ENCODE data around the gene SELPLG.
"Not testable (repeated sequence)": the region's sequence is repeated elsewhere in the genome, so short reads cannot be mapped to it uniquely, and the experiment has no call there.

The SELPLG gene

GRCh38 chr12:108595711-108596647 is 37.7 kb downstream of the SELPLG start:
- no peak for DNase-seq (ENCODE audit: low spot score)
- in situ Hi-C loops (cut with MboI; ENCODE audit: low pct_unique_long_range_greater_than_20kb, low sequenced_read_pairs, unreplicated experiment): no loop called here
- no peak for TF ChIP-seq CTCF (IDR thresholded peaks at IDR 0.05; ENCODE audit: extremely low read depth, insufficient read depth, missing control alignments)

GRCh38 chr12:108594960-108595710 is 38.6 kb downstream of the SELPLG start:
- in situ Hi-C loops (cut with MboI; ENCODE audit: low pct_unique_long_range_greater_than_20kb, low sequenced_read_pairs, unreplicated experiment): no loop called here
- DNase-seq (ENCODE audit: low spot score): no peak
- no peak for TF ChIP-seq CTCF (IDR thresholded peaks at IDR 0.05; ENCODE audit: extremely low read depth, insufficient read depth, missing control alignments)

GRCh38 chr12:108594323-108594903 is 39.3 kb downstream of the SELPLG start:
- TF ChIP-seq CTCF (IDR thresholded peaks at IDR 0.05; ENCODE audit: extremely low read depth, insufficient read depth, missing control alignments): no peak
- in situ Hi-C loops (cut with MboI; ENCODE audit: low pct_unique_long_range_greater_than_20kb, low sequenced_read_pairs, unreplicated experiment): no loop called here
- no peak for DNase-seq (ENCODE audit: low spot score)

- no peak for TF ChIP-seq CTCF (IDR thresholded peaks at IDR 0.05; ENCODE audit: extremely low read depth, insufficient read depth, missing control alignments)
- in situ Hi-C loops (cut with MboI; ENCODE audit: low pct_unique_long_range_greater_than_20kb, low sequenced_read_pairs, unreplicated experiment): no loop called here
- DNase-seq (ENCODE audit: low spot score): no peak
Measured at GRCh38 chr12:108592033-108592909, 41.4 kb downstream of the SELPLG start.

GRCh38 chr12:108591267-108591980 is 42.3 kb downstream of the SELPLG start:
- in situ Hi-C loops (cut with MboI; ENCODE audit: low pct_unique_long_range_greater_than_20kb, low sequenced_read_pairs, unreplicated experiment): no loop called here
- DNase-seq (ENCODE audit: low spot score): no peak

GRCh38 chr12:108590463-108590862 is 43.2 kb downstream of the SELPLG start:
- in situ Hi-C loops (cut with MboI; ENCODE audit: low pct_unique_long_range_greater_than_20kb, low sequenced_read_pairs, unreplicated experiment); DNase-seq (ENCODE audit: low spot score): not testable (repeated sequence)

More at GRCh38 chr12:108591267-108591980, 42.3 kb downstream of the SELPLG start:
- TF ChIP-seq CTCF (IDR thresholded peaks at IDR 0.05; ENCODE audit: extremely low read depth, insufficient read depth, missing control alignments): no peak
